Muscle layer of duodenum (tissue), 2 donors: ENCODE measurements around the gene DNAAF1.
A peak's percentile ranks its signal among the peaks of the same experiment; 100 is the strongest.

Source experiments
- H3K27ac ChIP-seq: one replicate; pipeline ENCODE4 v1.7.0; 2013; ENCODE audit warnings: mild to moderate bottlenecking, low read length
- H3K27me3 ChIP-seq: one replicate; pipeline ENCODE4 v1.7.0; 2013; ENCODE audit warnings: low read depth, mild to moderate bottlenecking, control low read depth, low read length
- H3K36me3 ChIP-seq, 2 donors: one replicate each; pipeline ENCODE4 v1.7.0; 2013; ENCODE audit warnings: low read length in 2 of 2, control low read depth in 1 of 2, mild to moderate bottlenecking in 1 of 2; ENCODE audit not compliant: insufficient read depth in 2 of 2, control insufficient read depth in 1 of 2
- H3K4me1 ChIP-seq, 2 donors: one replicate each; pipeline ENCODE4 v1.7.0; 2013; ENCODE audit warnings: low read length in 2 of 2, mild to moderate bottlenecking in 2 of 2, control low read depth in 1 of 2, moderate library complexity in 1 of 2; ENCODE audit not compliant: insufficient read depth in 2 of 2, control insufficient read depth in 1 of 2
- H3K4me3 ChIP-seq, 2 donors: one replicate each; pipeline ENCODE4 v1.7.0; 2013; ENCODE audit warnings: low read length in 2 of 2, low read depth in 1 of 2, mild to moderate bottlenecking in 1 of 2
- H3K9me3 ChIP-seq, 2 donors: one replicate each; pipeline ENCODE4 v1.7.0; 2013; ENCODE audit warnings: low read length in 2 of 2, control low read depth in 1 of 2, mild to moderate bottlenecking in 1 of 2; ENCODE audit not compliant: control insufficient read depth in 1 of 2
- donor health status: healthy.

Gene DNAAF1

DNA sequence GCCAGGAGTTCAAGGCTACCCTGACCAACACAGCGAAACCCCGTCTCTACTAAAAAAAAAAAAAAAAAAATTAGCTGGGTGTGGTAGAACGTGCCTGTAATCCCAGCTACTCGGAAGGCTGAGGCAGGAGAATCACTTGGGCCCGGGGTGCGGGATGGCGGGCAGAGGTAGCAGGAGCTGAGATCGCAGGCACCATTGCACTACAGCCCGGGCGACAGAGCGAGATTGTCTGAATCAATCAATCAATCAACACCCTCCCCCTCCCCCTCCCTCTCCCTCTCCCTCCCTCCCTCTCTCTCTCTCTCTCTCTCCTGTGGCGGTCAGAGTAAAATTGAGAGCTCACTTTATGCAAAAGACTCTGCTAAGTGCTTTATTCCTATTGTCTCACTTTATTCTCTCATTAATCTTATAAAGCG is 1.3 kb upstream of the DNAAF1 start:
- H3K27ac ChIP-seq = no peak overlapping the region
- H3K36me3 ChIP-seq = no peaks in the 10 kb centered on the region
- no peaks in the 10 kb centered on the region for H3K9me3 ChIP-seq
- peaks cover 0 to 11% of the 10 kb centered on the region in 2 donors for H3K4me1 ChIP-seq
- H3K4me3 ChIP-seq = peak overlapping the region; percentile 78 to 91
- no peaks in the 10 kb centered on the region for H3K27me3 ChIP-seq

DNA sequence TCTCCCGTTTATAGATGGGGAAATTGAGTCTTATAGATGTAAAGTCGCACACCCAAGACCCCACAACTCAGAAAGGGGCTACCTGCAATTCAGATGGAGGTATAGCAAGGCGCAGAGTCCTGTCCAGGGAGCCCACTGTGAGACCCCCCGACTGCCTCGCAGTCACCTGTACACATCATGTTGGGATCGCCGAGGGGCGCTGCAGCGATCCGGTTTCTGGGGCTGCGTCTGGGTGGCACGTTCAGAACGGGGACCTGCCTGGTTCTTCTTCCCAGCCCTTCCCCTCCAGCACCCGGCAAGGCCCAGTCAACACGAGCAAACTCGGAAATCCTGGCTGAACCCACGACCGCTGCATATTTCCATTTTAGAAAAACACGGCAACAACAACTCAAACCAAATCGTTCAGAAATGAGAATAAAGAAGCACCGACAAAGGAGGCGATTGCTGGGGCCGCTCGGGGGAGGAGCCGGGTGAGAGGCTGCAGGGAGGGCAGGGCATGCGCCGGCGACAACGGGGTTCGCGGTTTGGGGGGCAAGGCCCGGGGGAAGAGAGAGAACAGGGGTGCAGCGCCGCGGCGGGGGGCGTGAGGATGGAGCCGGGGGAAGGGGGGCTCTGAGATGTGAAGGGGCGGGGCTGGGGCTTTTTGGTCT is 774 bp upstream of the DNAAF1 start:
- Histone ChIP-seq H3K4me1 (peaks cover 0 to 11% of the 10 kb centered on the region in 2 donors), H3K9me3 (no peaks in the 10 kb centered on the region), H3K36me3 (no peaks in the 10 kb centered on the region), H3K27me3 (no peaks in the 10 kb centered on the region), H3K27ac (no peak overlapping the region), H3K4me3 (peak overlapping the region; percentile 78 to 91)

DNA sequence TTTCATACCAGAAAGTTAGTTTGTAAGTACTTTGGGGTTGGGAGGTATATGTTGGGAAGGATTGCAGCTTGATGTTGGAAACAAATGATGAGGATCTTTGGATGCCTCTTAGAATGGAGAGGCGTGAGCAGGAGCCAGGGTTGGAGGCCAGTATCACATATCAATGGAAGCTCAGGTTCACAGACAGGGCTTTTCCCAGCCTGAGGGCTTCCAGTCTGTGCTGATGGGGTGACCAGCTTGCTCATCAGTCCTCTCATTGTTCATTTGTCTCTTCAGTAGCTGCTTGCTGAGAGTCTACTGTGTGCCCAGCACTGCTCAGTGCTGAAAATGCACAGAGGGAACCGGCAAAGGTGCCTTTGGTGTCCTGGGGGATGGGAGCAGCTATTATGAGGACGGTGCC is 5.8 kb downstream of the DNAAF1 start:
- Histone ChIP-seq H3K36me3 (no peaks in the 10 kb centered on the region), H3K27ac (no peak overlapping the region), H3K27me3 (no peaks in the 10 kb centered on the region), H3K4me3 (no peak overlapping the region), H3K4me1 (no peaks in the 10 kb centered on the region), H3K9me3 (no peaks in the 10 kb centered on the region)

DNA sequence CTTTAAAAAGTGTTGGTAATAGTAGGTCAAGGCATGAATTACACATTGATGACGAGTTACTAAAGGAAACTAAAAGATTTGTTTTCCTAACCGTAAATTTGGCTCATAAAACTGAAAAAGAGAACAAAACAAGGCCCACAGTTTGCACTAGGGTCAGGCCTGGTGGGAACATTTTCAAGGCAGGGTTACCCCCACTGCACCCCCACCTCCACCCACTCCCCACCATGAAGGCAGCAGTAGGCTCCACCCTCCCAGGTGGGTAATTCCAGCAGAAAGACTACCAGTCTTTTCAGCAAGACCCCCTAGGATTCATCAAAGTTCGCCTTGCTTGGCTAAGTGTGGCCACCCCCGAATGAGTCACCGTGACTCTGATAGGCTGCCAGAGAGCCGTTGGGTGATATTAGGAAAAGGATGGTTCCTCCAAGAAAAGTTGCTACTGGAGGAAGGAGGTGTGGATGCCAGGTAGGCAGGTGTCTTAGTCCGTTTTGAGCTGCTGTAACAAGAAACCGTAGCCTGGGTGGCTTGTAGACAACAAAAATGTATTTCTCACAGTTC is 8.6 kb downstream of the DNAAF1 start:
- no peak overlapping the region for H3K27ac ChIP-seq
- H3K27me3 ChIP-seq = peaks cover 4% of the 10 kb centered on the region
- no peaks in the 10 kb centered on the region for H3K36me3 ChIP-seq
- no peaks in the 10 kb centered on the region for H3K4me1 ChIP-seq
- no peaks in the 10 kb centered on the region for H3K9me3 ChIP-seq
- H3K4me3 ChIP-seq = no peak overlapping the region

DNA sequence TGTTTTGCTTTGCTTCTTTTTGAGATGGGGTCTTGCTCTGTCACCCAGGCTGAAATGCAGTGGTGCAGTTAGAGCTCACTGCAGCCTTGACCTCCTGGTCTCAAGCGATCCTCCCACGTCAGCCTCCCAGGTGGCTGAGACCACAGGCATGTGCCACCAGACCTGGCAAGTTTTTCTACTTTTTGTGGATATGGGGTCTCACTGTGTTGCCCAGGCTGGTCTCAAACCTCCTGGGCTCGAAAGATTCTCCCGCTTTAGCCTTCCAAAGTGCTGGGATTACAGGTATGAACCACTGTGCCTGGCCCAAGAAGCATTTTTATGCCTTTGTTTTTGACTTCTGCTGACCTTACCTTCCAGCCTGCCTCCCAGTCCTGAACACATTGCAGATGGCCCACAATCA is 10.1 kb downstream of the DNAAF1 start:
- Histone ChIP-seq H3K9me3 (no peaks in the 10 kb centered on the region), H3K36me3 (no peaks in the 10 kb centered on the region), H3K27me3 (peaks cover 4% of the 10 kb centered on the region)

DNA sequence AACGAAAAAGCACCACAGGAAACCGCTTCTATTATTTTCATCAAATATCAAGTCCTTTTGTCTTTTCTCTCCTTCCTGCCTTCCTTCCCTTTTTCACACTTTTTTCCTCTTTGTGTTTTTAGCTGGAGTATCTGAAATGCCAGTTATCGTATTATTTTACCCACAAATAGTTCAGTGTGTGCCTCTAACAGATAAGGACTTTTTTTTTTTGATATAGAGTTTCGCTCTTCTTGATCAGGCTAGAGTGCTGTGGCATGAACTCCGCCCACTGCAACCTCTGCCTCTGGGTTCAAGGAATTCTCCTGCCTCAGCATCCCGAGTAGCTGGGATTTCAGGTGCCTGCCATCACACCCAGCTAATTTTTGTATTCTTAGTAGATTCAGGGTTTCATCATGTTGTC is 10.7 kb downstream of the DNAAF1 start:
- H3K36me3 ChIP-seq = no peaks in the 10 kb centered on the region
- no peaks in the 10 kb centered on the region for H3K9me3 ChIP-seq
- H3K4me3 ChIP-seq = no peak overlapping the region
- peaks cover 4% of the 10 kb centered on the region for H3K27me3 ChIP-seq
- H3K4me1 ChIP-seq = no peaks in the 10 kb centered on the region
- no peak overlapping the region for H3K27ac ChIP-seq

More for the DNA sequence above, 10.1 kb downstream of the DNAAF1 start:
- Histone ChIP-seq H3K27ac (no peak overlapping the region), H3K4me1 (no peaks in the 10 kb centered on the region), H3K4me3 (no peak overlapping the region)

DNA sequence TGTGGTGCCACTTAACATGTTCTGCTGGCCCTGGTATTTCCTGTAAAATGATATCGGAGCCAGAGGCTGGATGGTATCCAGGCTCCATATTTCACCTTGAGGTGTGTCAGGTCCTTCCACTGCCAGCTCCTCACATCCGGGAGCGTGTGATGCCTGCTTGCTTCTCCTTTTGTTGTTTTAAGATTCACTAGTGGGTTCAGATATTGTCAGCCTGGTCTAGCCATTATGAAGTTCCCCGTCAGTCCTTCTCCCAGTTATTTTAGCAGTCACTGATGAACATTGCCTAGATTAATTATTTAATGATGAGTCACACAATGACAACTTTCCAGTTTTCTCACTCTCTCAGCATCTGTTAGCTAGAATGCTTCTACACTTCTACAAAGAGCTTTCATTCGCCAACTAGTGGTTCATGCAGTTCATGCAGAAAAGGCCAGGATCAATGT is 11.3 kb downstream of the DNAAF1 start:
- Histone ChIP-seq H3K4me1 (no peaks in the 10 kb centered on the region), H3K27me3 (peaks cover 4% of the 10 kb centered on the region), H3K36me3 (no peaks in the 10 kb centered on the region), H3K27ac (no peak overlapping the region), H3K4me3 (no peak overlapping the region), H3K9me3 (no peaks in the 10 kb centered on the region)

DNA sequence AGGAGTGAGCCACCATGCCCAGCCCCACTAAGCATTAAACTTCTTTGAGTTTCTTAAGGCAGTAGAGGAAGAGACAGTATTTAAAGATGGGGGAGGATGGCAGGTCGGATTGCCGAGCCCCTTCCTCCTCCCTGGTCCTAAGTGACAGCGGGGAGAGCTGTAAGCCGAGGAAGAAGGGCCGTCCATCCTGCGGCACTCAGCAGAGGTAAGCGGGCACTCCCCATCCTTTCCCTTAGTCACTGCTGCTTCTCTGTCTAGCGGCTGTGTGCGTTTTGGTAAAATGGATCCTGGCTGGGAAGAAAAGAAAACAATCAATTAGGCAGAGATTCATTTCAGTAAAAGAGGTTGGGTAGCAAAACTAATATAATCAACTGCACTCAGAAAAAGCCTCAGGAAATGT is 13.9 kb downstream of the DNAAF1 start:
- Histone ChIP-seq H3K27ac (no peak overlapping the region), H3K27me3 (peaks cover 4% of the 10 kb centered on the region), H3K36me3 (no peaks in the 10 kb centered on the region), H3K4me3 (no peak overlapping the region), H3K4me1 (no peaks in the 10 kb centered on the region), H3K9me3 (no peaks in the 10 kb centered on the region)

DNA sequence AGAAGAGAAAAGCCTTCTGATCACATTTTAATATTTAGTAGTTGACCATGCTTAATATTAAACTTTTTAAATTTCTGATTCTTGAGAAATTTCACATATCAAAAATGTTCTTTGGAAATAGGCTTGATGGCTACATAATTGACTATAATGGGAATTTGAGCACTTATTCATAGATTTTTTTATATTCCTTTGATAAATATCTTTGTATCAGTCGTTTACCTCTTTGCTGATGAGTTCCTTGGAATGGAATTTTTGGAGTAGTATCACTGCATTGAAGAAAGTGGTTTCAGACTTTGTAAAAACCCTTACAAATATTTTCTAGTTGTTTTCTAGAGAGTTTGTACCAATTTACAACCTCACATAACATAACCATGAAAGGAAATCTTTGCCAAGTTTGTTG is 14.7 kb downstream of the DNAAF1 start:
- Histone ChIP-seq H3K36me3 (no peaks in the 10 kb centered on the region), H3K27ac (no peak overlapping the region), H3K9me3 (no peaks in the 10 kb centered on the region), H3K27me3 (peaks cover 4% of the 10 kb centered on the region), H3K4me3 (no peak overlapping the region), H3K4me1 (no peaks in the 10 kb centered on the region)

DNA sequence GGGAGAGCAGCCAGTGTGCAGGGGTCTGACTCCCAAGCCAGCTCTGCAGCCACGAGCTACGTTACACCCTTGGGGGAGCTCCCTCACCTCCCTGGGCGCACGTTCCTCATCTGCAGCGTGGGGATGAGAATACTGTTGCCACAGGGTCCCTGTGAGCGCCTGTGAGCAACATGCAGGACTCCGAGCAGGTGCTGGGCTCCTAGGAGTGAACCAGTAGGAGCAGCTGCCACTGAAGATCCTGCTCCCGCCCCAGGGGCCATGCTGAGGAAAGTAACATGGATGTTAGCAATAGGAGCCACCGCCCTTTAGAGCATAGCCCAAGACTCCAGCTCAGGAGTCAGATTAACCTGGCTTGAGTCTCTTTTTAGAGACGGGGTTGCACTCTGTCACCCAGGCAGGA is 15.9 kb downstream of the DNAAF1 start:
- peaks cover 4% of the 10 kb centered on the region for H3K27me3 ChIP-seq
- no peak overlapping the region for H3K4me3 ChIP-seq
- no peaks in the 10 kb centered on the region for H3K36me3 ChIP-seq
- H3K27ac ChIP-seq = no peak overlapping the region
- H3K4me1 ChIP-seq = no peaks in the 10 kb centered on the region
- no peaks in the 10 kb centered on the region for H3K9me3 ChIP-seq

DNA sequence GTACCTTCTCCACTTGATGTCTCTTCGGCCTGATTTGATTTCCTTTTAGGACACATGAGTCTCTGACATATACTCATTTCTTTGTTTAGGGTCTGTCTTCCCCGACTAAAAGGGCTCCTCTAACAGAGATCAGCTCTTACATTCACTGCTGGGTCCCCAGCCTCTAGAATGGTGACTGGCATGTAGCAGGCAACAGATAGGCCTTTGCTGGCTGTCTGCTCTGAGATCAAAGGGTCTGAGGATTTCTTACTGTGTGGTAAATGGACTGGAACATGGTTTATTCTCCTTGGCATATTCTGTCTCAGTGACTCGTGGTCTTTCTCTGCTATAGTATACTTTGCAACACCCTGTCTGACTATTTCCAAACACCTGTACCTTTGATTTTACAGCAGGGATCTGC is 16.7 kb downstream of the DNAAF1 start:
- no peaks in the 10 kb centered on the region for H3K36me3 ChIP-seq
- no peak overlapping the region for H3K4me3 ChIP-seq
- H3K27me3 ChIP-seq = peaks cover 4% of the 10 kb centered on the region
- no peak overlapping the region for H3K27ac ChIP-seq
- no peaks in the 10 kb centered on the region for H3K9me3 ChIP-seq
- no peaks in the 10 kb centered on the region for H3K4me1 ChIP-seq

DNA sequence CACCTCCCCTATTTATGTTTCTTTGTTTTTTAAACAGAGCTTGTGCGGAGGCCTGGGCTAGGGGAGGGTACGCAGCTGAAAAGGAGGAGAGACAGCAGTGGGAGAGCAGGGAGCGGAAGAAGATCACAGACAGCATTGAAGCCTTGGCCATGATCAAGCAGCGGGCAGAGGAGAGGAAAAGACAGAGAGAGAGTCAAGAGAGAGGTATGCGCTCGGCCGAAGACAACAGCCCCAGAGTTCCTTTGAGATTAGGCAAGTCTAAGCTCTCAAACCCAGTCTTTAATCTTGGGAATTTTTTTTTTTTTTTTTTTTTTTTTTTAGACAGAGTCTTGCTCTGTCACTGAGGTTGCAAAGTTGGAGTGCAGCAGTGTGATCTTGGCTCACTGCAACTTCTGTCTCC is 20.6 kb downstream of the DNAAF1 start:
- no peaks in the 10 kb centered on the region for H3K9me3 ChIP-seq
- H3K27ac ChIP-seq = no peak overlapping the region
- no peaks in the 10 kb centered on the region for H3K4me1 ChIP-seq
- no peaks in the 10 kb centered on the region for H3K36me3 ChIP-seq
- H3K4me3 ChIP-seq = no peak overlapping the region
- H3K27me3 ChIP-seq = no peaks in the 10 kb centered on the region
